Right lobe of liver (tissue), 4 donors: Measurements from ENCODE around the gene AKNA.

Experiments used
- POLR2A ChIP-seq: fragments of 450-650 bp; IDR thresholded peaks from one replicate; pipeline ENCODE4 v1.6.1; 2017; ENCODE audit warnings: antibody characterized with exemption, mild to moderate bottlenecking
- TF ChIP-seq, protein P1 (sequence below), 4 donors: fragments of 200-600 bp in 3 of 4; fragments of 450-650 bp in 1 of 4; IDR thresholded peaks; one replicate each; pipeline versions ENCODE4 v1.5.1 to v1.8.0; 2016 to 2022; ENCODE audit warnings: antibody characterized with exemption in 4 of 4, mild to moderate bottlenecking in 2 of 4
- donor health status: DM: no; HTN: no; CAD: no.
- donor health status: DM: no; HTN: no; CAD: no.
- donor health status: DM: no; HTN: yes; CAD: no.

DNA sequence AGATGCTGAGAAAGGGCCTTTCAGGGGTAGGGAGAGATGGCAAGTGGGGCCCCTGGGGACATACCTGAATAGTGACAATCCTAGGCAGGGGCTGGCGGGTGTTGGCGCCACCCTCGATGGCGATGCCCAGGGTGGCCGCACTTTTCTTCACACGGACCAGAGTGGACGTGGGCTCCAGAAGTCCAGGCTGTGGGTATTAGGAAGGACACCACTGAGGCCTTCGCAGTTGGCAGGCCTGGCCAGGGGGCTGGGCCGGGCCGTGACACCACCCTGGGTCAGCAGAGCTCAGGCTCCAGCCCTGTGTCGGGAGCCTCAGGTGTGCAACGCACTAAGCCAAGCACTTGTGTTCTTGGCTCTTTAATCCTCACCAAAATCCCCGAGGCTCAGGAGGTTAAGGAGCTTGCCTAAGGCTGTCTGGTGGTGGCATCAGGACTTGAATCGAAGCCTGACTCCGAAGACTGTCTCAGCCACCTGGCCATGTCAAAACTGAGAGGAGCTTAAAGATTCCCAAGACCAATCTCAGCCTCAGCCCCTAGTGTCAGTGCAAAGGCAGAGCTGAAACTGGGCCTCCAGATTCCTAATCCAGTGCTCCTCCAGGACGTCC, 15.5 kb upstream of the AKNA start:
- TF ChIP-seq POLR2A: no peak
- TF ChIP-seq, protein P1, sequence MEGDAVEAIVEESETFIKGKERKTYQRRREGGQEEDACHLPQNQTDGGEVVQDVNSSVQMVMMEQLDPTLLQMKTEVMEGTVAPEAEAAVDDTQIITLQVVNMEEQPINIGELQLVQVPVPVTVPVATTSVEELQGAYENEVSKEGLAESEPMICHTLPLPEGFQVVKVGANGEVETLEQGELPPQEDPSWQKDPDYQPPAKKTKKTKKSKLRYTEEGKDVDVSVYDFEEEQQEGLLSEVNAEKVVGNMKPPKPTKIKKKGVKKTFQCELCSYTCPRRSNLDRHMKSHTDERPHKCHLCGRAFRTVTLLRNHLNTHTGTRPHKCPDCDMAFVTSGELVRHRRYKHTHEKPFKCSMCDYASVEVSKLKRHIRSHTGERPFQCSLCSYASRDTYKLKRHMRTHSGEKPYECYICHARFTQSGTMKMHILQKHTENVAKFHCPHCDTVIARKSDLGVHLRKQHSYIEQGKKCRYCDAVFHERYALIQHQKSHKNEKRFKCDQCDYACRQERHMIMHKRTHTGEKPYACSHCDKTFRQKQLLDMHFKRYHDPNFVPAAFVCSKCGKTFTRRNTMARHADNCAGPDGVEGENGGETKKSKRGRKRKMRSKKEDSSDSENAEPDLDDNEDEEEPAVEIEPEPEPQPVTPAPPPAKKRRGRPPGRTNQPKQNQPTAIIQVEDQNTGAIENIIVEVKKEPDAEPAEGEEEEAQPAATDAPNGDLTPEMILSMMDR (IDR thresholded peaks at IDR 0.05): no peak
